GM18867 (cell line): ENCODE results near the gene EDN3.

ENCODE experiments used
- ATAC-seq: cut with Tn5 transposase; IDR thresholded peaks from one replicate; pipeline ENCODE4 v1.9.1; 2021; ENCODE audit warnings: mild to moderate bottlenecking, moderate library complexity; ENCODE audit not compliant: unreplicated experiment

The EDN3 gene

GRCh38 chr20:59300333-59301081, at the start of gene EDN3:
Gene EDN3 (plus strand): TSS chr20:59300611. CDS start chr20:59300813, 202 bp downstream.
- ATAC-seq = no peak

DNA sequence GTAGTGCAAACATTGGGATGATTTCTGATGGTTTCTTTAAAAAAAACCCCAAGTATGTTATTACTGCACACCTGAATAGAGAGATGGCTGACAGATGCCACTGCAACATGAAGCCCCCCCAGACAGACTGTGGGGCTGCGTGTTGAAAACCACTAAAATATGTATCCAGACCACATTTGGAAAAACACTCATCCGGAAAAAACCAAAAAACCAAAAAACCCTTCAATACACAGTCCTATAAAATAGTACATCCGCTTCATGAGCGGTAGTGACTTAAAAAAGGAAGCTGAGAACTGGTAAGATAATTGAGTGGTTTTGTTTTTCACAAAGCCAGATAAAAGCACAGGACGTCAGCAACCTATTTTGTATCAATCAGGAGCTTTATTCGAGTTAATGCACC, 47.1 kb upstream of the EDN3 start:
- ATAC-seq = no peak

DNA sequence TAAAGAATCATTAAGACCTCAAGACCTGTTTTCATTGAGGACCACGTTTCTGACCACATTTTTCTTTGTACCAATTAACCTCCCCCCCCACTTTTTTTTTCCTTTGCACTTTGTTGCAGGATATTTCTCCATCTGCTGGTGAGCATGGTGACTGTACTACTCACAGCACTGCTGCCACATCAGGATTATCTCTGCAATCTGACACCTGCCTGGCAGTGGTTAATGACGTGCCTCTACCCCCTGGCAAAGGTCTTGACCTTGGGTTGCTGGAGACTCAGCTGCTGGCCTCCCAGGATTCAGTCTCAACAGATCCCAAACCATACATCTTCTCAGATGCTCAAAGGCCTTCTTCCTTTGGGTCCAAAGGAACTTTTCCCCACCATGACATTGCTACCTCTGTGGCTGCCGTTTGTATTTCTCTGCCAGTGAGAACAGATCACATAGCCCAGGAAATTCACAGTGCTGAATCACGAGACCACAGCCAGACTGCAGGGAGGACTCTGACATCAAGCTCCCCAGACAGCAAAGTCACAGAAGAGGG, 46.6 kb upstream of the EDN3 start:
- no peak for ATAC-seq

GRCh38 chr20:59255256-59255655, 45.2 kb upstream of the EDN3 start:
- ATAC-seq = no peak

- ATAC-seq = no peak
These were observed 42.2 kb upstream of the EDN3 start for GRCh38 chr20:59258221-59258621.

GRCh38 chr20:59259946-59260345, 40.5 kb upstream of the EDN3 start:
- ATAC-seq = no peak

GRCh38 chr20:59265298-59265697, 35.1 kb upstream of the EDN3 start:
- ATAC-seq = no peak

DNA sequence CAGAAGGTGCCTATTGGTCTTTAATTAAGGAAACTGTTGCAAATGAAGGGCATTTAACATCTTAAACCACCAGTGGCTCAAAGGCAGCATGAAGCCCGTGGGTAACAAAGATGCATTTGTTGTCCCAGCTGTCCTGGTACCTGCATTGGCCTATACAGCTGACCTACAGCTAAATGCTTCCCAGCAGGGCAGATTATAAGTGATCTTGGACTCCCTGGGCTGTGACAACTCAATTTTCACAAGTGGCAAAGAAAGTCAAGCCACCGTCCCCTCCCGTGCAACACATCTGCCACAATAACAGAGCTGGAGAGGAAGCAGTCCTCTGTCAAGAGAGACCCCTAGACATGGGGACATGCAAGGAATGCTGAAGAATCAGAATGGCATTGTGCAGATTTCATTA, 31.5 kb upstream of the EDN3 start:
- ATAC-seq = no peak

- ATAC-seq = no peak
These were observed 30.9 kb upstream of the EDN3 start for GRCh38 chr20:59269411-59270025.

DNA sequence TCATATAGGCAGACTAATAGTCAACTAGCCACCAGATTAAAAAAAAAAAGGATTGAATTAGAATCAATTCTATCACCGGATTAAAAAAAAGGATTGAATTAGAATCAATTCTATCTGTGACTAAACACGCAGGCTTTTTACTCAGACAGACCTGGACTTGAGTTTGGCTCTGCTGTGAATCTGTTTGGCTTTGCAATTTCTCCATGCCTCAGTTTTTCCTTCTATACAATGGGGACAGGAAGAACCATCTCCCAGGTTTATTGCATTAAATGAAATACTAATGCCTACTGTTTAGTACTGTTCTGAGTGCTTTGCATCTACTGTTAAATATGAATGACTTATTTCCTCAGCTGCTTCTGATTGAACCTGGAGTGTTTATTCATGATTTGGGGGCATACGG, 30.0 kb upstream of the EDN3 start:
- ATAC-seq = no peak

DNA sequence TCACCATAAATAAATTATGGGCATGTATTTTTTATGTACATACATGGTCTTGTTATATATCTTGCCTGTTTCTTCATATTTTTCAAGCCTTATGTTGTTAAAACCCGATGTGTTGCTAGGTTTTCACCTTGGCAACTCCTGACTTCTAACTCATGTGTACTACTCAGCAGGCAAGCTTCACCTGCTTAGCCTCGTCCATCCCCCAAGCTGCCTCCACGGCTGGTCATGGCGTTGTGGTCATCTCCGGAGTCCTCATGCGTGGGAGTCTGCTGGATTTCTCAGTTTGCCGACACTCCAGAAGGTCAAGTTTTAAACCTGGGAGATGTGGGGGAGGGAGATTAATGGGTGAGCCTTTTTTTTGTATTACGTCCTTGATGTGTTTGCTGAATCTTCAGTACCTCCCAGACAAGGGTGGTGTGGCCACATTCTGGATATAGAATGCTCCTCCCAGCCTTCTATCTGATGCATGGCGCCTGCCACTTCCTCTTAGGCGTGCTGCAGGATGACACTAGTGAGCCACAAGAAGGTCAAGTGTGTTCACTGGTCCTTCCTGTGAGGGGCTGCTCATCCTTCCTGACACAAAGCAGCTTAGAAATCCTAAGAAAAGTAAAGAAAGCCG, 26.6 kb upstream of the EDN3 start:
- ATAC-seq = no peak

GRCh38 chr20:59276938-59277337, 23.5 kb upstream of the EDN3 start:
- no peak for ATAC-seq

DNA sequence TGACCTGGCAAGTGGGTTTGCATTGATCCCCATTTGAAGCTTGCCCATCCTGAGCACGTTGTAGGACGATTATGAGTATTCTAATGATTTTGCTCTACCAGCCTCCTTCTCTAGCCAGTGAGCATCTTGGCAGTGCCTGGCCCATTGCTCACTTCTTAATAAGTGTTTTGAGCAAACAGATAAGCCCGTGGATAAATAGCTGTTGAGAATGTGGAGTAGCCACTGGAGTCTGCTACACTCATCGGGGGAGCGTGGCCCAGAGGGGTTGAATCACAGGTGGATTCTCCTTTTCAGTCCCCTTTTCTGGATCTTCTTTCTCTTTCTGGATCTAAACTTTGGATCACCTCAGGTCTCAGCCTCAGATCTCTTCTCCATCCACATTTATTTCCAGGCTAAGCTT, 15.9 kb upstream of the EDN3 start:
- ATAC-seq = no peak

- no peak for ATAC-seq
These were observed 10.4 kb upstream of the EDN3 start for GRCh38 chr20:59289994-59290393.

DNA sequence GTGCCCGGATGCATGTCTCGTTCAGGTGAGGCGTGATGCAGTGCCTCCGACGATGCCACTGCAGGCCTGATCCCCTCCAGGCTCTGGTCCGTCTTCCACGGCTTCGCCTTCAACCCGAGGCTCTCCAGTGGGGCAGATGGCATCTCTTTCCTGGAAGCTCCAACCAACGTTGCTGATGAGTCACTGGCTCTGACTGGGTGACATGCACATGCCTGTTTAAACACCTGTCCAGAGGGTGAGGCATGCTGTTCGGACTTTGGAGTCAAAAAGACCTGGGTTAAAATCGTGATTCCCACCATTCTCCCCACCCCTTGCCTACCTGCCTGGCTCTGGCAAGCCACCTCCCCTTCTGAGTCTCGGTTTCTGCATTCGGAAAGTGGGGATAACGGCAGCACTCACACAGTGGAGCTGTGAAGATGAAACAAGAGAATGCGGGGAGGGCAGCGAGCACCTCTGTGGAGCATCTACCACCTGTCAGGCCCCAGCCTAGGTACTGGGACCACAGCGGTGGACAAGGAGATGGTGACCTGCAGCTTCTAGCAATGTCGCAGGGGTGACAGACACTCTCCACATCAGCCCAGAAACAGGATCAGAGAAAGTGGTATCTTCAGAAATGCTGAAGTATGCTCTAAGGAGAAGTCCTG, 8.5 kb upstream of the EDN3 start:
- no peak for ATAC-seq

DNA sequence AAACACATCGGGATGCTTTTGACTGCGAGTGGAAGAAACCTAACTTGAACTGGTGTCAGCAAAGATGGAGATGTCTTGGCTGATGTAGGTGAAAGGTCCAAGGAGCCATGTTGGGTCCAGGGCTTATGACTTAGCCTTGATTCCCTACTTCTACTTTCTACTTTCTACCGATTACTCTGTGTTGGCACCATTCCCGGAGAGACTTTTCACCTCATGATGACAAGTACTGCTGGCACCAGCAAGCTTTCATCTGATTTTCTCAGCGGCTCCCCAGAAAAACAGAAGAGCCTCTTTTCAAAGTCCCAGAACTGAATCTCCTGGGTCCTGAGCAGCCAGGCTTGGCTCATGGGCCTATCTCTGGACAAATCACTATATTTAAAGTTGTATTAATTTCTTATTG, 4.9 kb upstream of the EDN3 start:
- ATAC-seq = no peak

GRCh38 chr20:59297686-59298085, 2.7 kb upstream of the EDN3 start:
- no peak for ATAC-seq

- no peak for ATAC-seq
These were observed 472 bp upstream of the EDN3 start for GRCh38 chr20:59299945-59300332.

DNA sequence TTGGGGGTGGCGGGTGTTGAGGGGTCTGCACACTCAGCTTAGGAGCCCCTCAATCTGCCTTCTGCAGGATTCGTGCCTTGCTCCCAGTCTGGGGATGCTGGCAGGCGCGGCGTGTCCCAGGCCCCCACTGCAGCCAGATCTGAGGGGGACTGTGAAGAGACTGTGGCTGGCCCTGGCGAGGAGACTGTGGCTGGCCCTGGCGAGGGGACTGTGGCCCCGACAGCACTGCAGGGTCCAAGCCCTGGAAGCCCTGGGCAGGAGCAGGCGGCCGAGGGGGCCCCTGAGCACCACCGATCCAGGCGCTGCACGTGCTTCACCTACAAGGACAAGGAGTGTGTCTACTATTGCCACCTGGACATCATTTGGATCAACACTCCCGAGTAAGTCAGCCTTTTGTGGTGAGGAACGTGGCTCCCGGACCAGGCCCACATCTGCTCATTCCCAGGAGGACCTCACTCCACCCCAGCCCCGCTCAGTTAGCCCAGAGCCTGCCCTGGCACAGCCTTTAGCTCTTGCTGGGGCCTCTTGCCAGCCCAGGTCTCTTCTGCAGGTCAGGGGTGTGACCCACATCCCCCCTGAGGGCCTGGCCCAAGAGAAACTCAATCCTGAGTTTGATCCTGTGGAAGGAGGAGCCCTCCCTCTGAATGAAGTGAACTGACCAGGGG, 1.1 kb downstream of the EDN3 start:
- no peak for ATAC-seq

- no peak for ATAC-seq
These were observed 5.7 kb downstream of the EDN3 start for GRCh38 chr20:59305908-59306655.
